GM19043 (cell line): ENCODE measurements around the gene RALA.

Experiments used
- ATAC-seq: cut with Tn5 transposase; IDR thresholded peaks from one replicate; pipeline ENCODE4 v1.9.1; 2021; ENCODE audit warnings: low read depth; ENCODE audit not compliant: unreplicated experiment

Gene RALA

DNA sequence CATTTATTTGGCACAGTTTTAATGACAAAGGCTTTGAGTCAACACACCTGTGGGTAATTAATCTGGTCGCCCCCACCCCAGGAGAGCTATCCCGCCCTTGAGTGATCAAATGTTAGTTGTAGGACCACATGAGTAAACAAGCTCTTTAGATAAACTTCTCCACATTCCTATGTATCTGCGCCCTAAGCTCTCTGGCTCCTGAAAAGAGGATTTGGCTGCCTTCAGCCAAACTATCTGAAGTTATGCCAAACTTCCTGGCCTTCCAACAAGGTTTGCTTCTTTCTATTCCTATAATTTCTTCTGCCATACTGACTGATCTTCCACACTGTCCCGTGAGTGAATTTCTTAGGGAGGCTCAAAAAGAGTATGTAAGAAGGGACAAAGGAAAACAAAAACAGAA lies 134.2 kb downstream of the RALA start:
- no peak for ATAC-seq
